ENCODE data around the gene HECW1. TPM values are rescaled to one million over a fixed set of nuclear protein-coding genes. Genes with fewer than 3 reads are reported as not detected.

The HECW1 gene
- total RNA-seq, 1 experiment from 2014 or later = 0.77 TPM

GRCh38 chr7:43303740-43304241, 191.3 kb downstream of the HECW1 start:
- ATAC-seq (no peak), DNase-seq (ENCODE audit: low read depth, low spot score) (no peak)
- Histone ChIP-seq H3K36me3 (ENCODE audit: control insufficient read depth, insufficient read depth, low read length) (no peaks in the 10 kb centered on the region), H3K27me3 (ENCODE audit: control insufficient read depth, insufficient read depth, low read length) (peaks cover 8% of the 10 kb centered on the region), H3K27ac (ENCODE audit: low read length) (no peak overlapping the region), H3K4me3 (ENCODE audit: low read depth in 2 of 2, low read length in 2 of 2) (no peak overlapping the region), H3K9me3 (ENCODE audit: control insufficient read depth, insufficient read depth, low read depth, low read length) (no peaks in the 10 kb centered on the region), H3K4me1 (ENCODE audit: control insufficient read depth, insufficient read depth, low read length) (no peaks in the 10 kb centered on the region)
- TF ChIP-seq REST (IDR thresholded peaks at IDR 0.05; ENCODE audit: insufficient read depth in 1 of 2, low read depth in 2 of 2, low read length in 1 of 2) = no peak
- TF ChIP-seq POLR2AphosphoS5 (IDR thresholded peaks at IDR 0.05; ENCODE audit: low read depth, low read length) = no peak
- no peak for TF ChIP-seq TCF7L2 (IDR thresholded peaks at IDR 0.05; ENCODE audit: low read depth, low read length)
- TF ChIP-seq, protein P1, sequence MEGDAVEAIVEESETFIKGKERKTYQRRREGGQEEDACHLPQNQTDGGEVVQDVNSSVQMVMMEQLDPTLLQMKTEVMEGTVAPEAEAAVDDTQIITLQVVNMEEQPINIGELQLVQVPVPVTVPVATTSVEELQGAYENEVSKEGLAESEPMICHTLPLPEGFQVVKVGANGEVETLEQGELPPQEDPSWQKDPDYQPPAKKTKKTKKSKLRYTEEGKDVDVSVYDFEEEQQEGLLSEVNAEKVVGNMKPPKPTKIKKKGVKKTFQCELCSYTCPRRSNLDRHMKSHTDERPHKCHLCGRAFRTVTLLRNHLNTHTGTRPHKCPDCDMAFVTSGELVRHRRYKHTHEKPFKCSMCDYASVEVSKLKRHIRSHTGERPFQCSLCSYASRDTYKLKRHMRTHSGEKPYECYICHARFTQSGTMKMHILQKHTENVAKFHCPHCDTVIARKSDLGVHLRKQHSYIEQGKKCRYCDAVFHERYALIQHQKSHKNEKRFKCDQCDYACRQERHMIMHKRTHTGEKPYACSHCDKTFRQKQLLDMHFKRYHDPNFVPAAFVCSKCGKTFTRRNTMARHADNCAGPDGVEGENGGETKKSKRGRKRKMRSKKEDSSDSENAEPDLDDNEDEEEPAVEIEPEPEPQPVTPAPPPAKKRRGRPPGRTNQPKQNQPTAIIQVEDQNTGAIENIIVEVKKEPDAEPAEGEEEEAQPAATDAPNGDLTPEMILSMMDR (IDR thresholded peaks at IDR 0.05) = no peak
- no peak for TF ChIP-seq SIN3A (IDR thresholded peaks at IDR 0.05; ENCODE audit: borderline replicate concordance, insufficient read depth, low read depth, low read length)
- ChIA-PET POLR2A (no interaction called here), CTCF (no interaction called here)
- intact Hi-C loops (cut with micrococcal nuclease; ENCODE audit: unreplicated experiment) = no loop called here
- no TSS peak for BruUV-seq (replicated peaks)
- in situ Hi-C loops (cut with HindIII; ENCODE audit: low pct_unique_long_range_greater_than_20kb, low sequenced_read_pairs) = no loop called here

GRCh38 chr7:43306404-43306803, 194.0 kb downstream of the HECW1 start:
- H3K36me3 ChIP-seq (ENCODE audit: control insufficient read depth, insufficient read depth, low read length) = no peaks in the 10 kb centered on the region
- TF ChIP-seq REST (IDR thresholded peaks at IDR 0.05; ENCODE audit: insufficient read depth in 1 of 2, low read depth in 2 of 2, low read length in 1 of 2) = no peak
- no peak for TF ChIP-seq SIN3A (IDR thresholded peaks at IDR 0.05; ENCODE audit: borderline replicate concordance, insufficient read depth, low read depth, low read length)
- TF ChIP-seq TCF7L2 (IDR thresholded peaks at IDR 0.05; ENCODE audit: low read depth, low read length) = no peak
- TF ChIP-seq, protein P1 (IDR thresholded peaks at IDR 0.05) = no peak
- no peak for TF ChIP-seq POLR2AphosphoS5 (IDR thresholded peaks at IDR 0.05; ENCODE audit: low read depth, low read length)
- CTCF ChIA-PET = no interaction called here
- no TSS peak for BruUV-seq (replicated peaks)
- H3K27me3 ChIP-seq (ENCODE audit: control insufficient read depth, insufficient read depth, low read length) = peaks cover 5% of the 10 kb centered on the region
- POLR2A ChIA-PET = no interaction called here
- no peaks in the 10 kb centered on the region for H3K9me3 ChIP-seq (ENCODE audit: control insufficient read depth, insufficient read depth, low read depth, low read length)
- ATAC-seq (no peak), DNase-seq (ENCODE audit: low read depth, low spot score) (no peak)
- intact Hi-C loops (cut with micrococcal nuclease; ENCODE audit: unreplicated experiment) (no loop called here), in situ Hi-C loops (cut with HindIII; ENCODE audit: low pct_unique_long_range_greater_than_20kb, low sequenced_read_pairs) (no loop called here)
- no peaks in the 10 kb centered on the region for H3K4me1 ChIP-seq (ENCODE audit: control insufficient read depth, insufficient read depth, low read length)
- no peak overlapping the region for H3K4me3 ChIP-seq (ENCODE audit: low read depth in 2 of 2, low read length in 2 of 2)
- no peak overlapping the region for H3K27ac ChIP-seq (ENCODE audit: low read length)
